Measurements from ENCODE around the gene SLC40A1.

SLC40A1 gene

DNA sequence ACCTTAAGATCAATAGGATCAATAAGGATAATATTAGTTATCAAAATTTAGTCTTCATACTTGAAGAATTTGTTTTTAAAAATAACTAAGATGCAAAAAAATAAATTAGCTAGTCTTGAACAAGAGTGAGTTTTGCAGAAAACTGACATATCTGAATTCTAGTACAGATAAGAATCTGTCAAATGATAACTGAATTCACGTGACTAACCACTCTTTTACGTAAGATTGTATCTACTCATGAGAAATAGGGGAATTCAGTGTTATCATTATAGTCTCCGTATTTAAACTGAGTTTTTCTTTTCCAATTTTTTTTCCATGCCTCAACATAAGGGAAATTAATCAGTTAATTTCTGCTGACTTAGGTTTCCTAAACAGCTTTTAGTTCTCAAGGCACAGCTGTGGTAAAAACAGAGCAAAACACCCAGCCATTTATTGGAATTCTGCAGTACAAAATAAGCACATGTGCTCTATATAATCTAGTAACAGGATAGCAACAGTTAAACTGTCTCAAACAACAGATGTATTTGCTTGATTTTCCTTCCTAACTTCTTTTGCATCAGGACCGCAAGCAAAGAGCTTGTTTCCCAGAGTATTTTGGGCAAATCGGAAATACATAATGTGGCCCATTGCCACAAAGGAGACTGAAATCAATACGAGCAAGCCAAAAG lies 19.1 kb downstream of the SLC40A1 start:
- peak in 1 of 5 experiments; percentile 65 for DNase-seq

DNA sequence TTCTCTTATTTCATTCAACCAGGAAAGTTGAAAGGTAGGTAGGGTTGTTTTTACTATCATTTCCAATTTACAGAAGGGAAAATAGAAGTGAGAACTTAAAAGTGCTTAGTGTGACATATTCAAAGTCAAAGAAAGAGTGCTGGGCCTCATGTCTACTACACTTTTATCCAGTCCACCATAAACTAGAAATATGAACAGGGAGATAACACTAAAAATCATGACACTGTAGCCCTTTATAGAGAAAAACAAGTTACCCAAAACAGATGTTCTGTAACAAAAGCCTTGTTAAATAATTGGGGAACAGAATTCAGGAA lies 20.4 kb downstream of the SLC40A1 start:
- no peak for DNase-seq

DNA sequence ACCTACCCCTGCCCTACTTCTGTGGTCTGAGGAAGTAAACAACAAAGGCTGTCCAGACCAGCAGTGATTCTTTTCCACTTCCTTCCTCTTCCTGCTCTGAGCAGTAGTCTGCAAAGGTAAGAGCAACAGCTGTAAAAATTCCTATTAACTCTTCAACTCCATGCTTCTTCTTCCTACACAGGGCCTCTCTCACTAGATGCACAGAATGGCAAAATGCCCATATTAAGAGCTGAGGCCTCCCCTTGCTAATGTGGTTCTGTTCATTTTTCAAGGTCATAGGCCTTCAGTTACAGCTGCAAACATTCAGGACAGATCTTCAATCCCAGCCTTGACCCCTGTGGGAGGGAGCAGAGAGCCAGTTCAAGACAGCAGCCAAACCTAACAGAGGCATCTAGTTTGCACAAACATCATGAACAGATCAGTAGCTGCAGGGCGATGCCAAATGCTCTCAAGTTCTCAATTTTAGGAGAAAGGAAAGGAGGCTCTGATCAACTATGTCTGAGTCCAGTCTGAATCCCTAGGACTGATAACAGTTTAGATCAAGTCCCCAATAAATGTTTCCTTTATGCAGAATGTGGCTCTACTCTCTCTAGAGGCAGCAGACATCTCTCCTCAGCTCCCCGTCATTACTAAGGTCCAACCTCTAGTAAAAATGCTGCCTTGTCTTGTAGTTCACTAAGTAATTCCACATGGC lies 20.9 kb downstream of the SLC40A1 start:
- no peak for DNase-seq

DNA sequence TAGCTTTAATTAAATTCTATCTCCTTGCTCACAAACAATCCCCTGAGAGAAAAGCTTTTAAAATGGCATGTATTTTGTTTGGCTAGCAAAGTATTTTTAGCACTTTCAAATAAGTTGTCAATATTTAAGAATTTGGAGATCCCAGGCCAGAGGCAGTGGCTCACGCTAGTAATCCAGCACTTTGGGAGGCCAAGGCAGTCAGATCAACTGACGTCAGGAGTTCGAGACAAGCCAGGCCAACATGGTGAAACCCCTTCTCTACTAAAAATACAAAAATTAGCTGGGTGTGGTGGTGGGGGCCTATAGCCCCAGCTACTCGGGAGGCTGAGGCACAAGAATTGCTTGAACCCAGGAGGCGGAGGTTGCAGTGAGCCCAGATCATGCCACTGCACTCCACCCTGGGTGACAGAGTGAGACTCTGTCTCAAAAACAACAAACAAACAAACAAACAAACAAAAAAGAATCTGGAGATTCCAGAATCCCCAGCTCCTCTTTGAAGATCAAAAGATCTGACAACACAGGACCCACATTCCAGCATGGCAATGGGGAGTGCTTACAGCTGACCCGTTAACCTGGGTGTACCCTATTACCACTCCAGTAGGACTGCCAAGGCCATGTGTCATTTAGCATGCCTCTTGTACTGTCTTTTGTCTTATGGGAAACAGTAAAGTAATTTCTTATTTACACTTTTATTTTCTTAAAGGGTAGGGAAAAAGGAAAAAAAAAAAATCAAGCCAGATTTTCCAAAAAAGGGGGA lies 21.9 kb downstream of the SLC40A1 start:
- no peak for DNase-seq

DNA sequence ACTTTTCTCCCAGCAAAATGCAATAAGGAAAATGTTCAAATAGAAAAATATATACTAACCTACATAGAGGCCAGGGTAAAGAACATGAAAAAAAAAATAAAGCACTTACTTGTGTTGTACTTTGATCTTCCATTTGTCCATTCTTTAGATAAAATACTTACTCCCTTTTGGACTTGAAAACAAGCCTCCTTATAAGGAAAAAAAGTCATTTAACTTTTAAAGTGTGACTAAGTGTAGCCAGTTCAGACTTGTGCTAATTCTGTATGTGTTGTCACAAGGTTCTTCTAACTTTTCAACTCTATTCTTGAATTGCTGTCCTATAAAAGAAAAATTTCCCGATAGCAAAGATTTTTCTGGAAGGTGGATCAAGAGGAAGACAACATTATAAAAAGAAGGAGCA lies 23.2 kb downstream of the SLC40A1 start:
- DNase-seq = no peak

DNA sequence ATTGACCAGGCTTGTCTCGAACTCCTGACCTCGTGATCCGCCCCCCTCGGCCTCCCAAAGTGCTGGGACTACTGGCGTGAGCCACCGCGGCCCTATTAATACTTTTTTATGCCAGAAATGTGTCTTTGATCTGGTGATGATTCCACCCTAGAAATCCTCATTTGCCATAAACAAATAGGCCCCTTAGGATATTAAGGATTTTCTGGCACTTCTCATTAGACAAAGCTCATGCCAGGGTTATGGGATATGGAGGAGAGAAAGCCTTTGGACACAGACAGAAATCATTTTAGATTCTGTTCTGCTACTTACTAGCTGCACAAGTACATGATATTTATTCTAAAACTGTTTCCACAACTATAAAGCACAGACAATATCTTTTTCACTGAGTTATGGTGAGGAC lies 24.1 kb downstream of the SLC40A1 start:
- DNase-seq = no peak

DNA sequence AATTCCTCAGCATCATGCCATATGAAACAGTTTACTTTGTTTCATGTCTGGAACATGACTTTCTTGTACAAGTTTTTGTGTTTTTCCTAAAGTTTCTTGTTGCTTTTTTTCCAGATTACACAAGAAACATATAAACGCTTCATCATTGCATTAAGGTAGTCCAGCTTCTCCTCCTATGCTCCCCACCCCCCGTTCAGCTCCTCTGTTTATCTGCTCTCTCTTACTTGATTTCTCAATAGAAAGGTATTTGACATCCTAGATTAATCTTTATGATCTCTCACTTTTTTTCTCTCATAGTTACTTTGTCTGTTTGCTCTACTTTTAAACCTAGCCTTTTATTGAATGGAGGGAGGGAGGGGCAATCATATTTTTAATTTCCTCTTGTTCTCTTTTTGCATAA lies 25.4 kb downstream of the SLC40A1 start:
- DNase-seq = no peak

DNA sequence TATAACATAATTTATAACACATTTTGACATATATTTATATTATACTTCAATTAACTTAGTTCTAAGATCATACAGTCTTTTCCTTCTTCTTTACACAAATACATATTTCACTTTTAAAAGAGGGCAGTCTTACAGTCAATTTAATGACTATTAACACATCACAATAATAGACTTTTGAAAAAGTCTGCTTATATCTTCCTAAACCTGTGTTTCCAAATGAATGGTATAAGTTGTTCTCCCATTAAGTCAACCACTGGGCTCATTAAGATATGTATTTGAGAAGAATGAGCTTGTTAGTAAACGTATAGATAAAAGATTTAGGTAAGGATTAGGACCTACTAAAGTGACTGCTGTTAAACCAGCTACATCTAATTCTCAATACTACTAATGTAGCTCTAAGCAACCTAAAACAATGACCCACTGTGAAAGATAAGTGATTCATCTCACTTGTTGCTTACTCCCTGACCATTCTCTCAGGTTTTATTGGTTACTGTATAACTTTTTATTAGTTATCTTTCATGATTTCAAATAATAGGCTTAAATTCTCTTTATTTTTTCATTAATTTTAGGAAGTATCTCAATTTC lies 27.0 kb downstream of the SLC40A1 start:
- DNase-seq = no peak

DNA sequence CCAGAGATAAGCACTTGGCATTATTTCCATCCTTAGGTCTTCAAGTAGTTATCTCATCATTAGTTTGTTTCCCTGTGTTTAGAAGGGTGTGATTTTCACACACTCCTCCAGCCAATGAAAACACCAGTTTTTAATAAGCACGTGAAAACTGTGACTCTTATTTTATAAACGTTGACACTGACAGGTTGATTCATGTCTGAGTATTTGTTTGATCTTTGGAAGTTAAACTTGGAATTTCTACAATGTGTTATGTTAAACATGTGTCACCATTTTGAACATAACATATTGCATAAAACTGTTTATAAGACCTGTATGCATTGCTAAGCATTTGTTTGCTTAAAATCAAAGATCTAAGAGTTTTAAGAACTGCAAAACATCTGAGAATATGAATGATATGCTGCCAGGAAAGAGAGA lies 27.6 kb downstream of the SLC40A1 start:
- DNase-seq = no peak

DNA sequence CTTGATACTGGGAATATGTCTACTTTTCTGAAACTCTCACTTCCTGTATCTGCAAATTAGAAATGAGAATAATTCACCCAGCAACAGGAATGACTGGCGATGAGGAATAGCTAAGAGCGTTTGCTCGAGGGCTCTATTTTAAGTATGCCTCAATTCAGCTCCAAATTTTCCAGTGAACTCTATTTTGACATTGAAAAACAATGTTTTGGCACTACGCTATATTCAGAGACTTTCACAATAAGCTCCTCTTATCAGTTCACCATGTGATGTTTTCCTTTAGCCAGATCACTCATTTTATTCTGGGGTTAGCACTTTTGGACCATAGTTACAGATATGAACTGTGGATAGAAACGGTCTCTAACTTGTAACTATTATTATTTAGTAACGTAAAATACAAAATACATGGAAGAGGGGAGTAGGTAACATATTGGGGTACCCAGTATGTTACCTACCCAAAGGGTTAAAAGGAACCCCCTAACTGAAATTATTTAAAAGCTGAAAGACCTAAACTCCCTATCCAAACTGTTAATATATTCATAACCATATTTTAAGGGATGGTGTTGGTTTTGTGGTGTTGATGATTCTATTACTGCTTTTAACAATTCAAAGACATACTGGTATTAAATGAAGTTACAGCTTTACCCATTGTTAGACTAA lies 28.1 kb downstream of the SLC40A1 start:
- no peak for DNase-seq

DNA sequence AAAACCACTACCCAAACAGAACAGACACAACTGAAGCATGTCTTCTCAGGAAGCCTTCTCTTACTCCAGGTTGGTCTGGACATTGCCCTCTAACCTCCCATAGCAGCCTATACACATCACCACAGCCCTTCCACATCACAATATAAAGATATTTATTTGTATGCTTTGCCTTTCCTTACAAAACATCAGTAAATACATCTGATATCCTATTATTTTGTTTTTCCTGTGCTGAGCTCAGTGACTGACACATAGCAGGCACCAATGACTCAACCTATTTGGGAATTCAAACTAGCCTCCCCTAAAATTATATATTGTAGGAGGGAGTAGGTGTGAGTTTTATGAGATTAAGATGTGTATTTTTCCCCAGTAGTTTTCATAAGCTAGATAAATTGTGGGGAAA lies 28.8 kb downstream of the SLC40A1 start:
- DNase-seq = no peak

DNA sequence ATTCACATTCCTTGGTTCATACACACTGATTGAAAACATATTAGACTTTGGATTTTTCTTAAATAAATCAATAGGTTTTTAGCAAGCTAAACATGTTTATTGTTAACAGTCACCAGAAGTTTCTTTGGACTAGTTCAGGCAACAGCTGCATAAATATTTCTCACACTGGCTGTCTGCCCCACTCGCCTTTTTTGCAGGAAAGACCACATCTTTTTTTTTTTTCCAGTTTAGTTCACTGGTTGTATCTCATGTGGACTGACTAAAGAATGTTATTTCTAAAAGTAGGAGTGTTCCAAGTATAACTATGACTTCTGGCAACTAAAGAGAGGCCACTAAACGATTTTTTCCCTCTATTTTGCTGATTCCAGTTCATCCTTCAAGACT lies 31.1 kb downstream of the SLC40A1 start:
- DNase-seq = no peak

DNA sequence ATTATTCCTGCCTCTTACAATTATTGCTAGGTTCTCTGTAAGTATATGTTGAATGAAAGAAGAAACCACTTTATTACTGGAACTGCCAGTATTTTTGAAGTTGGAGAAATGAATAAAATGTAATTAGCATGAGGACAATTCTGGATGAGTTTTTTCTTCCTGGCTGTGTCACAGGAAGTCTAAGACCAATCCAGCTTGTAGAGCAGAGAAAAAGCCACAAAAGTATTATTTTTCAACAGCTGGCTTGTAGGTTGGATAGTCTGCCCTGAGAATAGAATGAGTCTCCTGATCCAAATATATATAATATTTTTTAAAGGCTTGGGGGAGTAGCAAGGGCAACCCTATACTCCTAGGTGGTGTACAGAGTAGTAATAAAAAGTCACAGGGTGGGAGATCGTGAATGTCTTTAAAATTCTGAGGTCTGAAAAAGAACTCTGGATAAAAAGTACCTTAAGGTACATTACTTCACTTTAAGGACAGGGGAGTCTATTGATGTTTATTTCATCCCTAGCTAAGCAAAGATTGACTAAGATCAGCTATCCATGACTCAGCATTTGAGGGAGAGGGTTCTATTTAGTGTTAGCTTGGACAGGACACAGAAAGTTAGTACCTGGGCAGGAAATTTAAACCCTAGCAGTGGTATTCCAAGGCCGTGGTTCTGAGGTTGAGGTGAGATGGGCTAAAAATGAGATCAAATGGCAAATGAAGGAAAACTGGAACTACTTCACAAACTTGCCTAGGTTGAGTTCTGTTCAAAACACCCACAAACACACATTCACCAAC lies 31.7 kb downstream of the SLC40A1 start:
- no peak for DNase-seq

DNA sequence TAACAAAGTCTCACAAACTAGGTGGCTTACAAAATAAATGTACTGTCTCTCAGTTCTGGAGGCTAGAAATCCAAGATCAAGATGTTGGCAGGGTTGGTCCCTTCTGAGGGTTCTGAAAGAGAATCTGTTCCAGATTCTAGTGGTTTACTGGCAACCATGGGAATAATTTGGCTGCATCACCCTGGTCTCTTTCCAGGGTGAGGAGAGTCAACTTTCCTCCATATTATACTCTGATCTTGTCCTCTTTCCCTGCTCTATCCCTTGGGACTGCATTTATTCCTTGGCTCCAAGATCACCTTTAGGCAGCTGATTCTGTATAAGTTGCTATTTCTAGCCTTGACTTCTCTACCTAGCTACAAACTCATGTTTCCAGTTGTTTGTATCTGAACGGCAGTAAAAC lies 35.2 kb downstream of the SLC40A1 start:
- no peak for DNase-seq

DNA sequence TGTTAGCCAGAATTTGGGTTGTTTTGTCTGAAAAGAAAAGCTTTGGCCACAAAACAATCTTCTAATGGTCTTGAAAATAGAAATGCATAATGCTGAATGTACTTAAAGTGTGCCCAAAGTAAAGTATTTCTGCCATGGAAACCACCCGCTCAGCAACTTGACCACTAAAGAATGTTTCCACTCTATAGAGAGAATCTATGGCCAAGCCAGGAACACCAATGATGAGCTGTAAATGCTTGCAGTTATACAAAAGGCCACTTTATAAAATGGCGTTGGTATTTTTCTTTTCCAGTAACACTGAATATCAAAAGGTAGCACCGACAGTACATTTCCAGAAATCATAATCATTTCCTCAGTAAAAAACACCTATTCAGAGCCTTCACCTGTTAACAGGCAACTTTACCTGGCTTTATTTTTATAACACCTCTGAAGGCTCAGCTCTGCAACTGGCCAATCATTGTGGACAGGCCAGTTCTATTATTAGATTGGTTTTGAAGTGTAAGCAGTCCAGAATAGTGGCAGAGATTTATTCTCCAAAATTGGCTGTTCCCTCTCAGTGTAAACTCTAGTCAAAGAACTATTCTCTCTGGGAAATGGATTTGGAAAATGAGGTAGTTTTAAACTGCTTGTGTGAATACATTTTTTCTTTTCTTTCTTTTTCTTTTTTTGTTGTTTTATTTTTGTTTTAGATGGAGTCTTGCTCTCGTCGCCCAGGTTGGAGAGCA lies 36.1 kb downstream of the SLC40A1 start:
- DNase-seq = no peak

DNA sequence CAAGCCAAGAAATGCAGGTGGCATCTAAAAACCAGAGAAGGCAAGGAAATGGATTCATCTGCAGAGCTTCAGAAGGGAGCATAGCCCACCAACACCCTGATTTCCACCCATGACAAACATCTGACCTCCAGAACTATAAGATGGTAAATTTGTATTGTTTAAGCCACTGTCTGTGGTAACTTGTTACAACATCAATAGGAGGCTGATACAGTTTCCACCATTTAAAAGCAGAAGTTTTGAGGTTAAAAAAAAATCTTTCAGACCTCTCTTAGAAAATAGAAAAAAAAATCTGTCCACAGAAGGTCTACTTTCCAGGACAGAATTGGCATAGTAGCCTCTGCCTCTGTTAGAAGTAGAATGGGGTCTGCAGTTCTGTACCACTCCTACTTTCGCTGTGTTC lies 37.2 kb downstream of the SLC40A1 start:
- DNase-seq = no peak

DNA sequence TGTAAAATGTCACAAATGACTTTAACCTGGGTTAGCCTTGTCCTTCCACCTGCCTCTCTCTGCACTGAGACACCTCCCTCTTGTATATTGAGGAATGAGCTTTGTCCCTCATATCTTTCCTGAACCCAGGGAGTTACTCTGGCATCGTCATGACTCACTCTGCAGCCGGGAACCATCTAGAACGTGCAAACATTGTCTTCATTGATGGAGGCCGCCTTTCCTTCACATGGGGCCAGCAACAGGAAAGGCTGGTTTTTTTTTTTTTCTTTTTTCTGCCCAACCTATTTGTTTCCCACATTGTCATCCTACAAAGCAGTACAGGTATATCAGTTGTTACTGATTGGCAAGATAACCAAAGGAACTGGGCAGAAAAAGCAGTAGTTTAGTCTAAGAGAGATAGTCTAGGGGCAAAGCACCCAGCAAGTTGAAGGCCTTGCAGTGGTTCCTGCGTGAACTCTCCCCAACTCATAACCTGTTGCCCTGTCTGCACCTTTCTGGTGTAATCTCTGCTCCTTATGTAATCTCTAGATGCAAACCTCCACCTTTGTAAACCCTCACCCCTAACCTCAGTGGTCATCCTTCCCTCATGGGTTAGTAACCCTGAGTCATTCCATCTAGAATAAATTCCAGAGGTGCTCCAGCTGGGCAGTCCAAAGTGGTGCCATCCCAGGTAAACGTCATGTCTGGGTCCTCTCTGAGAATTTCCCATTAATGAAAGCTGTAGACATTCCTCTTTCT lies 38.3 kb downstream of the SLC40A1 start:
- DNase-seq = no peak

DNA sequence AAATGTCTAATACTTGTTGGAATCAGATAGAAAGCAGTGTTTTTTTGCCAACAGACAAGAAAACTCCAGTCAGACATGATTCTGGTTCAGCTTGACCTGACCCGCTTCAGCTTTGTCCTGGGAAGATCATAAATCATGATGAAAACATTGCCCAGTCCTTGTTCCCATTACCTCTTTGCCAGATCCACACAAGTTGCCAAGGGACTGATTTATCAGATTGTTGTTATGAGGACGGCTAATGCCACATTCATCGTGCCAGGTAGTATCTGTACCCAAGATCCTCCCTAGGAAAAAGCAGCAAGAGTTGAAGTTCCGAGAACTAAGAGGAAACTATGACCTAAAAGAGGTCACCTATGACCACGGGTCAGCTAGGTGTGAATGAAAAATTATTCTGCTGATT lies 39.0 kb downstream of the SLC40A1 start:
- DNase-seq = no peak

DNA sequence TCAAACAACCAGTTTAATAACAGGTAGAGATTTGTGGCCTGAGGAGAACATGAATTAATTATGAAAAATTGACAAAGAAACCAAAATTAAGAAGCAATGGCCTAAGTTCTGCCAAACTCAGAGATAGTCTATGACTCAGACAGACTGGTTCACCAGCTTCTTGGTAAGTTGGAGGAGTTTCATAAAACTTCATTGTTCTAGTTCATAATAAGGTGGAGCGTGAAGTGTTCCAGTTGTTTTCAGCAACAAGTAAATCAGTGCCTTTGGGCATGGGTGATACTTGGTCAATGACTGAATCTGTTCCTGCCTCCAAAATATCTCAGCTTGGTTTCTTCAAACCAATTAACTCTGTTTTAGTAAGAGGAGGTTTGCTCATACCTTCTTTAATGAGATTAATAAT lies 40.0 kb downstream of the SLC40A1 start:
- no peak for DNase-seq

DNA sequence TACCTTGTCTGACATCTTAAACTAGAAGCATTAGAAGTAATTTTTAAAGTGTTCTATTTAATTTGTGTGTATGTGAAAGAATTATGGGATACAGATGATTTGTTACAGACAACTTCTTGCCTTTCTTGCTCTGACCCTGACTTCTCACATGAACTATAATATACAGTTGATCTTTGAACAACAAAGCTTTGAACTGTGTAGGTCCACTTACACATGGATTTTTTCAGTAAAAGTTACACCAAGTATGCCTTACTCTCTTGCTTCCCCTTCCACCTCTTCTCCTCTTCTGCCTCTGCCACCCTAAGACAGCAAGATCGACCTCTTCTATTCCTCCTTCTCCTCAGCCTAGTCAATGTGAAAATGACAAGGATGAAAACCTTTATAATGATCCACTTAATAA lies 42.2 kb downstream of the SLC40A1 start:
- no peak for DNase-seq

DNA sequence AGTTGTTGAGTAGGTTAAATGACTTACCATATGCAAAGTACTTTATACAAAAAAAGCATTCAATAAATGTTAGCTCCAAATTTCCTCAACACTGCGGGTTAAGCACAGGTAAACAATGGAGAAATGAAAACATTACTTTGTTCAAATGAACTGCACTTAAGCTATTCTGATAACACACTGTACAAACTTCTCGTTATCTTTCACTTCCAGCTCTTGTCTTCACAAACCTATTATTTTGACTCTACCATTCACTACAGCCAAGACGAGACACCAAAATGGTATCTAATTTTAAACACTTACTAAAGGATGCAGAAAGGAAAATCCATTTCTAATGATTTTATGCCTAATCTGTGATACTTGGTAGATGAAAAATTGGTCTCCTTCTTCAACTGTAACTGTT lies 43.8 kb downstream of the SLC40A1 start:
- DNase-seq = no peak

Measured in T-helper 2 cell (primary cell).